GM21360 (cell line): Measurements from ENCODE around the gene DEF6.

ENCODE experiments used
- ATAC-seq: cut with Tn5 transposase; IDR thresholded peaks from one replicate; pipeline ENCODE4 v1.9.1; 2021; ENCODE audit warnings: mild to moderate bottlenecking, moderate library complexity; ENCODE audit not compliant: unreplicated experiment

The DEF6 gene

DNA sequence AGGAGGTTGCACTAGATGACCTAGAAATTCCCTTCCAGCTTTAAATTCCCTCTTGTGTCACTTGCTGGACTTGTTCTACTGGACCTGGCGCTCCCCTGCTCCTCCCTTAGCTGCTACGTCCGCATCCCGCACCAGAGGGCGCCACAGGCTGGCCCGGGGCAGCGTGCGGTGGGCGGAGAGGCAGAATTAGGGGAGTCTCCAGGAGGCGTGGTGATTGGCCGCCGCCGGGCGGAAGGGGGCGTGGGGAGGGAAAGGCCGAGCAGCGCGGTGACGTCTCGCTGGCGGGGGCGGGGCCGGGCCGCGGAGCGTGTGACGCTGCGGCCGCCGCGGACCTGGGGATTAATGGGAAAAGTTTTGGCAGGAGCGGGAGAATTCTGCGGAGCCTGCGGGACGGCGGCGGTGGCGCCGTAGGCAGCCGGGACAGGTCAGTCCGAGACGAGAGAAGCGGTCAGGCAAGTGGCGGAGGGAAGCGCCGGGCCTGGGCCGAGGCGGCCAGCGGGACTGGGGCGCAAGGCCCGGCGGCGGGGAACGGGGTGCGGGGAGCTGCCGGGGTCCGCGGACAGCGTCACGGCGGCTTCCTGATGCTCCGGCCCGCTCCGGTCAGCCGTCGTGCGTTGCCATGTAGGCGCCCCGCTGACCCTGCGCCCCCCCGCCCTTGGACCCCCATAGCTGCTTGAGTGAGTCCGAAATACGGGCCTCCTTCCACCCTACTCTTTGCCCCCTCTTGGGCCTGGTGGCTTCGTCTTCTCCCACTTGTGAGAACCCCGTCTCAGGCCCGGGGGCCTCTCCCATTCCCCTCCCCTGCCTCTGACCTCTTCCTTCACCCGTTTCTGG lies 44.9 kb downstream of the DEF6 start, which contains the start of gene PPARD:
PPARD (plus strand) TSS at position 301 of the 834 bp plus-strand sequence. CDS start 68,530 bp downstream, outside the sequence.
- ATAC-seq: peak; percentile 94

DNA sequence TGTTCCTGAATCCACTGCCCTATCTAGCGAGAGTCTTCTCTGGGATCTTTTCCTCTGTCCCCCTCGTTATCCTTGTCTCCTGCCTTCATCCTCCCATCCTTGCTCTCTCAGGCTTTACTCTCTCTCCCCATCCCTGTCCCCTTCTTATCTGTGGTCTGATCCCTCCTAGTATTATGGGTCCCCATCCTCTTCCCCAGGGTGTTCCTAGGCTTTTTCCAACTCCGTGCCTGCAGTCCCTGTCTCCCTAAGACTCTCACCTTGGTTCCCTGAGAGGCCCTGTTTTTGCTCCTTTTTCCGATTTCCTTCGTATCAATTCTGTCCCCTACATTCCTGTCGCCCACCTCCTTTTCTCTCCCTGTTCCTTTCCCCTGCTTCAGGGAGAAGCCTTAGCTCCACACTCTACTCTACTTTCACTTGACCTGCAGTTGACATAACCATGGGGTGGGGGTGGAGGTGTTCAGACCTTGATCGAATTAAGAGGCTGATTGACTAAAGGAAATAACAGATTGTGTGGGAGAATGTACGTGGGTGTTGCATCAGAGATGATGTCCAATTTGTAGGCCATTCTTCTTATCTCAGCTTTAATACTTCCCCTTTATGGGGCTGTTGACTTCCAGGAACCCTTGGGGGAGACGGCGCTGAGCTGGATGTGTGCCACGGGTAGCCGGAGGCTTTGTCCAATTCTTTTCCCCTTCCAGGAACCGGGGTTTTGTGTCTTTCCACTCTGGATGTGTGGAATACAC lies 45.6 kb downstream of the DEF6 start:
- no peak for ATAC-seq

DNA sequence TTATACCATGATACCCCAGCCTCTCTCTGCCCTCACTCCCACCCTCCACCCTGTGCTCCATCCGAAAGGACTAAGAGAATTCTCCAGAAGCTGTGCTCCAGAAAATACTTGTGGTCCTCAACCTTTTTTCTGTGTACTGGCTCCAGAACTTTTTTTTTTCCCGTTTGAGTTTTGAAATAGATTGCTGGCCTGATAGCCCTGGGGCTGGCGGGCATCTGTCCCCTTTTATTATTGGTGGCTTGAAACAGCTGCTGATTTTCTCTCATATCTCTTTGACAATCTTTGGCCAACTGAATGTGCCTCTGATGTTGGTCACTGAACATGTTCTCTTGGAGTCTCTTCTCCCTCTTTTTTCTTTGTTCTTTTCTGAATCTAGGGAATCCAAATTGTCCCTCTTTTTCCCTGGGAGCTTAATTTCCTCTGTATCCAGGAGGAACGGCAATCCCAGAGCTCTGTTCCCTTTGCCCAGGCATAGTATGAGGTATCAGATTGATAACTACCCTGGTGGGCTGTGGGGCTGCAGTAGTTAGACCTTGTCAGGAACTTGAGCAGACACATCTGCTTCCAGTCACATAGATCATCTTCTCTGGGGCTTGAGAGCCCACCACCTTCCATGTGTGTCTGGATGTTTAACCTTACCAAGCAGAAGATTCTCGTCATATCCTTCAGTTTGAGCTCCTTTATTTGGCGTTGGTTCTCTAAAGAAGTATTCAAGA lies 46.4 kb downstream of the DEF6 start:
- no peak for ATAC-seq

DNA sequence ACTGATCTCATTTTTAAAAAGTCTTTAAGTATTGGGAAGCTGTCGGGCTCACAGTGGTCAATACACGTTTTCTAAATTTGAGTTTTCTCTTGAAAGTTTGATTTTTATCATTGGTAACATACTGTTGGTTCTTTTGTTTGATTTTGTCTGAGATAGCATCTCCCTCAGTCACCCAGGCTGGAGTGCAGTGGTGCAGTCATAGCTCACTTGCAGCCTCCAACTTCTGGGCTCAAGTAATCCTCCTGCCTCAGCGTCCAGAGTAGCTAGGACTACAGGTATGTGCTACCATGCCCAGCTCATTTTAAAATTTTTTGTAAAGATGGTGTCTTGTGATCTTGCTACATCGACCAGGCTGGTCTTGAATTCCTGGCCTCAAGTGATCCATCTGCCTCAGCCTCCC lies 53.8 kb downstream of the DEF6 start:
- no peak for ATAC-seq

DNA sequence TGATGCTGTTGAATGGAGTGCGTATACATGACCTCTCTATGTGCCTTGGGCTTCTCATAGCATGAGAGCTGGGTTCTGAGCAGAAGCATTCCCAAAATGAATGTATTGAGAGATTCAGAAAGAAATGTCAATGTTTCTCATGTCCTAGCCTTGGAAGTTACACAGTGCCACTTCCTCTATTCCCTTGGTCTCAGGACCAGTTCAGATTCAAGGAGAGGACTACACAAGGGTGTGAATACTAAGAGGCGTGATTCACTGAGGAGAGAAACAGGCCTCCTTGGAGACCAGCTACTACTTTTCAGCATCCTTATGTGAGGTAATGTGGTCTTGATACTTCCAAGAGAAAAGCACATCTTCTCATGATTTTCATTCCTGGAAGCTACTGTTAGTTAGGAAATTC lies 55.1 kb downstream of the DEF6 start:
- no peak for ATAC-seq

DNA sequence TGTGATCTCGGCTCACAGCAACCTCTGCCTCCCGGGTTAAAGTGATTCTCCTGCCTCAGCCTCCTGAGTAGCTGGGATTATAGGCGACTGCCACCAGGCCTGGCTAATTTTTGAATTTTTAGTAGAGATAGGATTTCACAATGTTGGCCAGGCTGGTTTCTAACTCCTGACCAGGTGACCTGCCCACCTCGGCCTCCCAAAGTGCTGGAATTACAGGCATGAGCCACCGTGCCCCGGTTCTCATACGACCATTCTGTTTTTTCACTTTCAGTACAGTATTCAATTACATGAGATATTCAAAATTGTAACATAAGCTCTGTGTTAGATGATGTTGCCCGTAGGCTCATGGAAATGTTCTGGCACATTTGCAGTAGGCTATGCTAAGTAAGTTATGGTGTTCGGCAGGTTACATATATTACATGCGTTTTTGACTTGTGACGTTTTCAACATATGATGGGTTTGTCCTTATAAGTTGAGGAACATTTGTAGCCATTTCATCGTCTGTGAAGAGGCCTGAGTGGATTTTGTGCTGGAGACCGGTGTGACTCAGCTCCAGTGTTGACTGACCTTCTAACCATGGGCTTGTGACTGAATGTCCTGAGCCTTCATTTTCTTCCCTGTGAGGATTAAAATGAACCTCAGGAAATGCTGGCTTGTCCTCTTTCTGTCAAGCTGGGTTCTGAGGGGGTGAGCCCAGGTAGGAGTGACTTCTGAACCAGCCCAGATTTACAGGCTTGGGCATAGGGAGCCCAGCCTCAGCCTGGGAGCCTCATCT lies 56.9 kb downstream of the DEF6 start:
- no peak for ATAC-seq

DNA sequence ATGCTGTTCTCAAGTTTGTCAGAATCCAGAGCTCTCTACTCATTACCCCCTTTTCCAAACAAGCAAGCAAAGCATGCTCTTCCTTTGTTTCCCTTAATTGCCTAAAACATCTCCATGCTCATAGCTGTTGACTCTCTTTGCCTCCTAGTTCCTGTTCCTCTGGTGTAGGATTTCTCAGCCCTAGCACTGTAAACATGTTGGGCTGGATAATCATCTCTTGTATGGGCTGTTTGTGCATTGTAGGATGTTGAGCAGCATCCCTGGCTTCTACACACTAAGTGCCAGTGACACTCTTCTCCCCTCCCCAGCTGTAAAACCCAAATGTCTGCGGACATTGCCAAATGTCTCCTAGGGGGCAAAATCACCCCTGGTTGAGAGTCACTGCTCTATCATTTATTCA lies 58.8 kb downstream of the DEF6 start:
- ATAC-seq: no peak

DNA sequence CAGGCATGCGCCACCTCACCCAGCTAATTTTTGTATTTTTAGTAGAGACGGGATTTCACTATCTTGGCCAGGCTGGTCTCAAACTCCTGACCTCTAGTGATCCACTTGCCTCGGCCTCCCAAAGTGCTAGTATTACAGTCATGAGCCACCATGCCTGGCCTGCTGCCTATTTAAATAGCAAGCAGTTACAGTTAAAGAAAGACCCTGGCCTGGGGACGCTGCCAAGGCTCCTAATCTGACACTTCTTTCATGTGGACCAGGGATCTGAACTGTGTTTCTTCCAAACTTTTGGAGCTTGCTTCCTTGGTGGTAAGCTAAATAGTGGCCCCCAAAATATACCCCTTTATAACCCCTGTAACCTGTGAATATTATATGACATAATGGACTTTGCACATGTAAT lies 60.1 kb downstream of the DEF6 start:
- no peak for ATAC-seq

DNA sequence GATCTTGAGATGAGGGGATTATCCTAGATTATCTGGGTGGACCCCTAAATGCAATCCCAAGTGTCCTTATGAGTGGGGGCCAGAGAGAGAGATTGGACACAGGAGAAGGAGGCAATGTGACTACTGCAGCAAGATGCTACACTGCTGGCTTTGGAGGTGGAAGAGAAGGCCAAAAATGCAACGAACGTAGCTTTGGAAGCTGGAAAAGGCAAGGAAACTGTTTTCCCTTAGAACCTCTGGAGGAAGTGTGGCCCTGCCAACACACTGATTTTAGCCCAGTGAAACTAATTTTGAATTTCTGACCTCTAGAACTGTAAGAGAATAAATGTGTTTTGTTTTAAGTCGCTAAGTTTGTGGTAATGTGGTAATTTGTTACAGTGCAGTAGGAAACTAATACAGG lies 60.5 kb downstream of the DEF6 start:
- ATAC-seq: no peak

DNA sequence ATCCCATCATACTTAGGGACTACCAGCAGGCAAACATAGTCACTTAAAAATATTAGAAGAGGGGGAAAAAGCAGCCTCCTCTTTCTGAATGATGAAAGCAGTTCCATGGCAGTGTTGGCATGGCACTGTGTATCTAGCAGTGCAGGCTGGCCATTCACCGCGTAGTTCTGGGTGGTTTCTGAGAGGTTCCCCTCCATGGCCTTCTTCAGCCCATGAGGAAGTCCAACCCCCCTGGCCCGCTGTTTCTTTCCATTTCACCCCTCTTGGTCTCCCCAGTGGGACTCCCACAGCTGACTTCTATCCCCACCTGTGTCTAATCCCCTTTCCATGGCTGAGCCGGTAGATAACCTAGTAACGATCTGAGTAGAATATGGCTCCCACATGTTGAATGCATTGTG lies 61.7 kb downstream of the DEF6 start:
- ATAC-seq: no peak

DNA sequence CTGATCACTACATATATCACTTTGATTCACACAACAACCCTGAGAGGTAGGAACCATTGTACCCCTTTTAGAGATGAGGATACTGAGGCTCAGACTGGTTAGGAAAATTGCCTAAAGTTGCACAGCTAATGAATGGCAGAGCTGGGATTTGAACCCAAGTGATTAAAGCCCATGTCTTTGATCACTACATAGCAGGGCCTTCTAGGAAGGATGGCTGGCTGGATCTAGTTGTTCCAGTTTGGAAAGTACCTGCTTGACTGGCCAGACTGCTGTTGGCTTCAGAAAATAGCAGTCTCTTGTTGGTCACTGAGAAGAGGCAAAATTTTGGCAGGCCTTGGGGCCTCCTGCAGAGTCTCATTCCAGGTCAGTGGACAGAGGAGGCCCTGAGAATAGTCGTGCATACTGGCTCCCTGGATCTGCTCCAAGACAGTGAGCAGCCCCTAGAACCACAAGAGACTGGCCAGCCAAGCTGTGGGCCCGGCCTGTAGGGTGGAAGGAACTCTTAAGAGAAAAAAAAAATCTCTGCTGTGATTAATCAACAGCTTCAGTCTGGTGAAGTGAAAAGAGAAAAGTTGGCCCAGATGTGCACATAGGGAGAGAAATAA lies 62.2 kb downstream of the DEF6 start:
- no peak for ATAC-seq

DNA sequence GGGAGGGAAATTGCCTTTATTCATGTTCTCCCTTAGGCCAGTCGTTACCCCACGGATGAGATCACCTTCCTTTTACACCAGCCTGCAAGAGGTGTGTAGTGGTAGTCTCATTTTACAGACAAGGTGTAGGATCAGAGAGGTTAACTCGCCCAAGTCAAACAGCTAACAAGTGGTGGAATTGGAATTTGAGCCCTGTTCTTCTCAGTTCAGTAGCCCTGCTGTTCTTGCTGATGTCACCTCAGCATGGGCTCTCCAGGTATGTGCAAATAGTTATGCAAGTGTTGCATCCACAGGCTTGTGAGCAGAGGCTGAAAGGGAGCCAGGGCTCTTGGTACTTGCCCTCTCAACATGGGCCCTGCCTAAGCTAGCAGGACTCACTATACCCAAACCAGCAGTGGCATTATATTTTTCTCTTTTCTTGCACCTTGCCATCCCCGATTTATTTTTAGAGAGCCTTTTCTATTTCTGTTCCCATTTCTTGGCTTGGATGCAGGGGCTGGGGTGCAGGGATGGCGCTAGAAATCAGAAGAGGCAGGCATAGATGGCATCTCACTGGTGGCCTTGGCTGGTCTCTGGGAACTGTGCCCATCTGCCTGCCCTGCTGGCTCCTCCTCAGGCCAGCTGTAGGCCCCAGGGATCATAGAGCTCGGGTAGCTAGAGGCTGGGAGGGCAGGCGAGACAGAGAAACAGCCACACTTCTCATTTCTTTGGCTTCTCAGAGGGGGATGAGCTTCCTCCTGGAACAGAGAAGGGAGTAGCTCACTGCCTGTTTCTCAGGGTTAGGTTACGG lies 62.9 kb downstream of the DEF6 start:
- no peak for ATAC-seq

DNA sequence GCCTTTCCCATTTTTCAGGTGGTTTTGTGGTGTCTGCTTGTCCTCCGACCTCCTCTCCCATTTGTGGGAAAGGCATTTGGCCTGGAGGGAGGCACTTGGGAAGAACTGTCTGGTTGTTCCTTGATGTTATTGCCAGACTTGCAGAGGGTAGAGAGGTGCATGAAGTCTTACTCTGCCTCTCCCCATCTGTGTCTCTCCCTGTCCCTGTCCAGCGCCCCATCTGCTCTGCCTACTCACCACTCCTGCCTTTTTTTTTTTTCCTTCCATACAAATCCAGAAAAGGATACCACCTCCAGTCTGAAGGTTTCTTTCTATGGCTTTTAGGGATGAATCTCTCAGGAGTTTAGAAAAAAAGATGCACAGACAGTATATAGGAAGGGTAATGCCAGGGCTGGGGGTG lies 64.6 kb downstream of the DEF6 start:
- no peak for ATAC-seq

DNA sequence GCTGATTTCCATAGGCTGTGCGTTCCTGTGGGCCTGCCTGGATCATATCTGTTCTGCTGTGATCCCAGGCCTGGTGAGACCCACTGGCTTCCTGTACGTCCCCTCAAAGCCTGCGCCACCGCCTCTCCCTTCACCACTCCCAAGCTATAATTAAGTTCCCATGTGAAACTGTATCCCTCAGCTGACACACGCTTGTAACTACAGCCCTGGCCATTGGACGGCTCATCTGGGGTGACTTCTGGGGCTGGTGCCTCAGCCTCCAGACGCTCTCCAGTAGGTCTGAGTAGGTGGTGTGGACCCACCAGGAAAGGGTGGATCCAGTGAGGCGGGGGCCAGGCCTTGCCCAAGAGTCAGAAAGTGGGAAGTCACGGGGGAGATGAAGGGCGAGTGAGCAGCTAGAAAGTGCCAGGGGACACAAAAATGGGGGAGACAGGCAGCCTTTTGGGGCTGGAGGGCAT lies 65.7 kb downstream of the DEF6 start:
- no peak for ATAC-seq

DNA sequence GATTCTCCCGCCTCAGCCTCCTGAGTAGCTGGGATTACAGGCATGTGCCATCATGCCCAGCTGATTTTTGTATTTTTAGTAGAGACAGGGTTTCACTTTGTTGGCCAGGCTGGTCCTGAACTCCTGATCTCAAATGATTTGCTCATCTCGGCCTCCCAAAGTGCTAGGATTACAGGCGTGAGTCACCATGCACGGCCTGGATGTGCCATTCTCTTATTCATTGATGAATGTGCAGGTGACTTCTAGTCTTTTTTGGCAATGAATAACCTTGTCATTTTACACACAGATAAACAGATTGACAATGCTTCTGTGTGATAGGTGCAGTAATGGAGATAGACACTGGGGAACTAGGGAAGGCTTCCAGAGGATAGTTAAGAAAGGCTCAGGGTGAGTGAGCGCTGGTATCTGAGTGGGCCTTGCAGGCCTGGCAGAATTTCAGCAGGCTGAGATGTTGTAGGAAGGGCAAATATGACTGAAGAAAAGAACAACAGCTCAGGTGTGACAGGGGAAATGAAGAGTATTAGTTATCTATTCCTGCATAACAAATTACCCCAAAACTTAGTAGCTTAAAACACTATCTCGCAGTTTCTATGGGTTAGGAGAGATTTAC lies 68.1 kb downstream of the DEF6 start:
- no peak for ATAC-seq

DNA sequence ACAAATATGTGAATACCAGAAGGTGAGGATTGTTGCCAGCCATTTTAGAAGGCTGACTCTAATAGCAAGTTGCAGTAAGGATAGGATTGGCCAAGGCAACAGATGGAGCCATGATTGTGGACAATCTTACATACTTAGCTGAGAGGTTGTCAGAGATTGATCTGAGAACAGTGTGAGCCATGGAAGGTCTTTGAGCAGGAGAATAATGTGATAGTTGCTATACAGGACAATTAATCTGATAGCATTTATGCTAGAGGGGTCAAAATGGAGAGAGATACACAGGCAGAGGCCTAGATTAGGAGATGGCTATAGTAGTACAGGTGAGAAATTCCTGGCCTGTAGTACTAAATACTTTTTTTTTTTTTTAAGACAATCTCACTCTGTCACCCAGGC lies 68.6 kb downstream of the DEF6 start:
- ATAC-seq: no peak

DNA sequence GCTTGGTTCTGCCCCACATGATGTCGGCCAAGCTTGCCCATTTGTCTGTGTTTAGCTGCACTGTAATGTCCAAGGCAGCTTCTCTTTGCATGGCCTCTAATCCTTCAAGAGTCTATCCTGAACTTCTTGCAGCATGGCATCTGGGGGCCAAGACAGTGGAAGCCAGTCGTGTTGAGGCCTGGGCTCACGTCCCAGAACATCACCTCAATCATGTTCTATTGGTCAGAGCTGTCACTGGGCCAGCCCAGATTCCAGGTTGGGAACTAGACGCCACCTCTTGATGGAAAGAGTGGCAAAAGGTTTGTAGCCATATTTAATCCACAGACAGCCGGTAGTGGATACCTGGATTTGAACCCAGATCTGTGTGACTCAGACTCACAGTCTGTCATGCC lies 70.0 kb downstream of the DEF6 start:
- ATAC-seq: no peak

DNA sequence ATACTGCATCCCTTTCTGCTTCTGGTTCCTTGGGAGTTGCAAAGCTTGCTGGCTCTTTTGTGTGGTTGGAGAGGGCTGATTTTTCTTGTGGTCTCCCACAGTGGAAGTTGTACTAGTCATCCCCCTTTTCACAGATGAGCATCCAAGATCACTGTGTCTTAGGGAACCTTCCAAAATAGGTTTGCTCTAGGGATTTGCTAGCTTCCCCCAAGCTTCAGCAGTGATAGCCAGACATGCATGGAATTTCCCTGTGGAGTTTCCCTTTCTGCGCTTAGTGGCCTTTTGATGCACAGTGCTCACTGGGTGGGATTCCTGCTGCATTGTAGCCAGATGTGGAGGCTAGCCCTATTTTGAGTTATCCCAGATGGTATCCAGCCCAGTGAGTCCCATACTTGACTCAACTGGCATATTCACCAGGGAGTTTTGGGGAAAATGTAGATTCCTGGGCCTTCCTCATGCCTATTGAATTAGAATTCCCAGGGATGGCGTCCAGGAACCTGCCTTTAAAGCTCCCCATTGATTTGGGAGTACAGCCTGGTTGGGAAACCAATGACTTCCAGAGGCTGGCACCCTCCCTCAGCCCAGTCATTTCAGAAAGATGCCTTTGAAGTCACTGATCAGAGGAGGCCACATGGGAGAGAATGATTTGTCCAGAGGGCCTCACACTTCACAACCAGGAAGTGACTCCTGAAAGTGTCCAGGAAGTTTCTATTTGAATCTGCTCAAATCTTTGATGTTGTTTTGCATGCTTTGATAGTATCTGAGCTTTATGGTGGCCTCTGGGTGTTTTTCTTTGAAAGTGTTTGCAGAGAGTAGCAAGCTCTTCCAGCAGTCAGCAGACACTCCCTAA lies 70.6 kb downstream of the DEF6 start:
- ATAC-seq: no peak
